PC-3 (cell line): ENCODE results near the gene TNFSF15.

Source experiments
- CTCF ChIP-seq: fragments of 300-600 bp; sonication (generic); conservative IDR thresholded peaks from 2 replicates; pipeline ENCODE4 v1.5.1; 2017; ENCODE audit warnings: antibody characterized with exemption, low read depth, mild to moderate bottlenecking, low read length
- EZH2 ChIP-seq: fragments of 300-600 bp; sonication (generic); IDR thresholded peaks from one replicate; pipeline ENCODE4 v1.6.1; 2017; ENCODE audit warnings: antibody characterized with exemption, mild to moderate bottlenecking, low read length; ENCODE audit not compliant: unreplicated experiment

- TF ChIP-seq EZH2 (no peak), CTCF (no peak)
These were observed 17.6 kb upstream of the TNFSF15 start for GRCh38 chr9:114823441-114823840.
